SK-N-MC (cell line): ENCODE data around the gene MIB1.

Experiments used
- EZH2 ChIP-seq: fragments of 200-600 bp; sonication (generic); IDR thresholded peaks from one replicate; pipeline ENCODE4 v1.6.1; 2017; ENCODE audit warnings: antibody characterized with exemption
- POLR2AphosphoS5 ChIP-seq: IDR thresholded peaks from 2 replicates; pipeline ENCODE4 v1.6.1; 2012; ENCODE audit warnings: mild to moderate bottlenecking, low read depth, low read length, borderline replicate concordance

DNA sequence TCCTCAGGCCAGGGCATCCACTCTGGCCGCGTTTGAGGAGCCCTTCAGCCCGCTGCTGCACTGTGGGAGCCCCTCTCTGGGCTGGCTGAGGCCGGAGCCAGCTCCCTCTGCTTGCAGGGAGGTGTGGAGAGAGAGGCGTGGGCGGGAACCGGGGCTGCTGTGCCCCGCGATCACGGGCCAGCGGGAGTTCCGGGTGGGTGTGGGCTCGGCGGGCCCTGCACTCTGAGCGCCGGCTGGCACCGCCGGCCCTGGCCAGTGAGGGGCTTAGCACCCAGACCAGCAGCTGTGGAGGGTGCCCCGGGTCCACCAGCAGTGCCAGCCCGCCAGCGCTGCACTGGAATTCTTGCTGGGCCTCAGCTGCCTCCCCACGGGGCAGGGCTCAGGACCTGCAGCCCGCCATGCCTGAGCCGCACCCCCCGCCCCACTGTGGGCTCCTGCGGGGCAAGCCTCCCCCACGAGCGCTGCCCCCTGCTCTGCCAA, 34.2 kb upstream of the MIB1 start:
- no peak for TF ChIP-seq POLR2AphosphoS5
- TF ChIP-seq EZH2: no peak
